ENCODE results near the gene ACO2. TPM values are rescaled to one million over a fixed set of nuclear protein-coding genes. Genes with fewer than 3 reads are reported as not detected.

Gene ACO2
- polyA plus RNA-seq, 1 of the 3 experiments (the other 2 are of a cell fraction), result 47.0 TPM

DNA sequence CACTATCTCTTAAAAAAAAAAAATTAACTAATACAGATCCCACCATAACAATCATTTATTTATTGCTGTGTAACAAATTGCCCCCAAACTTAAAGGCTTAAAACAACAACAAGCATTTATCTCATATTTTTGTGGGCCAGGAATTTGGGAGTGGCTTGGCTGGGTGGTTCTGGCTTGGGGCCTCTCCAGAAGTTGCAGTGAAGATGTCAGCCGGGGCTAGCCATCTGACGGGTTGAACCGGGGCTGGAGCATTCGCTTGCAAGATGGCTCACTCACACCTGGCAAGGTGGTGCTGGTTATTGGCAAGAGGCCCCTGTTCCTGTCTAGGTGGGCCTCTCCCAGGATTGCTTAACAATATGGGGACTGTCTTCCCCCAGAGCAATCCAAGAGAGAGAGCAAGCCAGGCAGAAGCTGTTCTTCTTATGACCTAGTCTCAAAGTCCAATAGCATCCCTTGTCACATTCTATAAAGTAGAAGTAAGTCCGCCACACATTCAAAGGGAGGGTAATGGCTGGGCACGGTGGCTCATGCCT lies 29.5 kb downstream of the ACO2 start:
- Histone ChIP-seq H3K9me3 (no peaks in the 10 kb centered on the region), H3K4me3 (ENCODE audit: low read depth in 2 of 2, low read length in 1 of 2) (no peak overlapping the region), H3K27ac (ENCODE audit: low read depth in 2 of 2, low read length in 1 of 2) (no peak overlapping the region), H3K4me1 (ENCODE audit: control insufficient read depth in 1 of 2, insufficient read depth in 2 of 2, low read depth in 1 of 2, low read length in 1 of 2) (no peaks in the 10 kb centered on the region), H3K9me2 (no peaks in the 10 kb centered on the region), H3K9ac (no peak overlapping the region), H3K79me2 (ENCODE audit: insufficient read depth) (peaks cover 8% of the 10 kb centered on the region; the same call in 1 of the 2 replicates), H3K4me2 (no peak overlapping the region), H2AFZ (ENCODE audit: low read depth) (no peak overlapping the region), H3K36me3 (replicated peaks in 1 of 2; ENCODE audit: control insufficient read depth in 1 of 2, insufficient read depth in 2 of 2, low read length in 1 of 2) (no peaks in the 10 kb centered on the region), H3F3A (replicated peaks; ENCODE audit: insufficient read depth) (no peaks in the 10 kb centered on the region), H4K20me1 (ENCODE audit: insufficient read depth) (no peaks in the 10 kb centered on the region), H3K27me3 (ENCODE audit: insufficient read depth) (no peaks in the 10 kb centered on the region)
- TF ChIP-seq, protein P1, sequence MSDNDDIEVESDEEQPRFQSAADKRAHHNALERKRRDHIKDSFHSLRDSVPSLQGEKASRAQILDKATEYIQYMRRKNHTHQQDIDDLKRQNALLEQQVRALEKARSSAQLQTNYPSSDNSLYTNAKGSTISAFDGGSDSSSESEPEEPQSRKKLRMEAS (IDR thresholded peaks at IDR 0.05; ENCODE audit: low read depth), result no peak
- TF ChIP-seq FOXM1 (IDR thresholded peaks at IDR 0.05; ENCODE audit: low read depth) (no peak), GABPA (IDR thresholded peaks at IDR 0.05; ENCODE audit: low read depth) (no peak), RAD21 (IDR thresholded peaks at IDR 0.05; ENCODE audit: low read length) (no peak), EZH2phosphoT487 (IDR thresholded peaks at IDR 0.05; ENCODE audit: borderline replicate concordance, low read depth) (no peak), GATA2 (CRISPR knock-in tag; IDR thresholded peaks at IDR 0.05) (no peak), PBX3 (IDR thresholded peaks at IDR 0.05) (no peak)
- TF ChIP-seq, protein P2, sequence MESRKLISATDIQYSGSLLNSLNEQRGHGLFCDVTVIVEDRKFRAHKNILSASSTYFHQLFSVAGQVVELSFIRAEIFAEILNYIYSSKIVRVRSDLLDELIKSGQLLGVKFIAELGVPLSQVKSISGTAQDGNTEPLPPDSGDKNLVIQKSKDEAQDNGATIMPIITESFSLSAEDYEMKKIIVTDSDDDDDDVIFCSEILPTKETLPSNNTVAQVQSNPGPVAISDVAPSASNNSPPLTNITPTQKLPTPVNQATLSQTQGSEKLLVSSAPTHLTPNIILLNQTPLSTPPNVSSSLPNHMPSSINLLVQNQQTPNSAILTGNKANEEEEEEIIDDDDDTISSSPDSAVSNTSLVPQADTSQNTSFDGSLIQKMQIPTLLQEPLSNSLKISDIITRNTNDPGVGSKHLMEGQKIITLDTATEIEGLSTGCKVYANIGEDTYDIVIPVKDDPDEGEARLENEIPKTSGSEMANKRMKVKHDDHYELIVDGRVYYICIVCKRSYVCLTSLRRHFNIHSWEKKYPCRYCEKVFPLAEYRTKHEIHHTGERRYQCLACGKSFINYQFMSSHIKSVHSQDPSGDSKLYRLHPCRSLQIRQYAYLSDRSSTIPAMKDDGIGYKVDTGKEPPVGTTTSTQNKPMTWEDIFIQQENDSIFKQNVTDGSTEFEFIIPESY (IDR thresholded peaks at IDR 0.05; ENCODE audit: borderline replicate concordance, low read depth), result no peak
- ChIA-PET CTCF (no interaction called here), POLR2A (no interaction called here)
- 89% methylated on average over 5 of the region's 6 CpGs for WGBS (ENCODE audit: low lambda C conversion rate)
- DNase-seq, result no peak

- no peaks in the 10 kb centered on the region for H3K9me2 ChIP-seq
- H4K20me1 ChIP-seq (ENCODE audit: insufficient read depth), result no peaks in the 10 kb centered on the region
- peaks cover 5% of the 10 kb centered on the region; the same call in 1 of the 2 replicates for H3K79me2 ChIP-seq (ENCODE audit: insufficient read depth)
- CTCF ChIA-PET, result interaction anchor here (2.2 kb wide), 1 partner anchor 18 kb away, joined by 7 read pairs; no protein-coding TSS in a partner anchor
- TF ChIP-seq IRF3 (IDR thresholded peaks at IDR 0.05; ENCODE audit: low read depth, low read length) (no peak), POLR2AphosphoS5 (IDR thresholded peaks at IDR 0.05; ENCODE audit: low read depth, low read length) (no peak), NRF1 (IDR thresholded peaks at IDR 0.05; ENCODE audit: low read depth, low read length) (no peak), NFIC (IDR thresholded peaks at IDR 0.05; ENCODE audit: borderline replicate concordance) (no peak), YY1 (IDR thresholded peaks at IDR 0.05; ENCODE audit: low read depth) (no peak), EZH2phosphoT487 (IDR thresholded peaks at IDR 0.05; ENCODE audit: borderline replicate concordance, low read depth) (no peak), SMC3 (IDR thresholded peaks at IDR 0.05; ENCODE audit: low read depth, low read length) (no peak), ELF1 (IDR thresholded peaks at IDR 0.05) (no peak)
- TF ChIP-seq, protein P1 (IDR thresholded peaks at IDR 0.05; ENCODE audit: low read depth), result no peak
- 95% methylated on average over 4 of the region's 10 CpGs for WGBS (ENCODE audit: low lambda C conversion rate)
- H3K27ac ChIP-seq (ENCODE audit: low read depth in 2 of 2, low read length in 1 of 2), result no peak overlapping the region
- no peak overlapping the region for H2AFZ ChIP-seq (ENCODE audit: low read depth)
- H3K9ac ChIP-seq, result no peak overlapping the region
- no peak overlapping the region for H3K4me2 ChIP-seq
- H3F3A ChIP-seq (replicated peaks; ENCODE audit: insufficient read depth), result no peaks in the 10 kb centered on the region
- H3K4me3 ChIP-seq (ENCODE audit: low read depth in 2 of 2, low read length in 1 of 2), result no peak overlapping the region
- no peaks in the 10 kb centered on the region for H3K36me3 ChIP-seq (replicated peaks in 1 of 2; ENCODE audit: control insufficient read depth in 1 of 2, insufficient read depth in 2 of 2, low read length in 1 of 2)
- POLR2A ChIA-PET, result no interaction called here
- no peaks in the 10 kb centered on the region for H3K9me3 ChIP-seq
- H3K4me1 ChIP-seq (ENCODE audit: control insufficient read depth in 1 of 2, insufficient read depth in 2 of 2, low read depth in 1 of 2, low read length in 1 of 2), result no peaks in the 10 kb centered on the region
- no peaks in the 10 kb centered on the region for H3K27me3 ChIP-seq (ENCODE audit: insufficient read depth)
- no peak for DNase-seq
Observed at GRCh38 chr22:41499624-41500280, 30.8 kb downstream of the ACO2 start.
